Activated naive CD8-positive, alpha-beta T cell treated with anti-CD3 and anti-CD28 coated beads, Interleukin-2, amount 50 U/mL, for 24 hours (primary cell): ENCODE measurements around the gene SYNDIG1.

ENCODE experiments used
- ATAC-seq: fragments of 150-1000 bp; cut with Tn5 transposase; one replicate; pipeline ENCODE4 v1.10.0; 2021
- DNase-seq: peaks from one replicate; pipeline ENCODE4 v3.0.0; 2021
- H3K27ac Mint-ChIP-seq: one replicate; pipeline ENCODE4 v1.8.0; 2021; ENCODE audit warnings: mild to moderate bottlenecking, mixed read lengths
- H3K27me3 Mint-ChIP-seq: one replicate; pipeline ENCODE4 v1.8.0; 2021; ENCODE audit warnings: mixed read lengths
- H3K36me3 Mint-ChIP-seq: one replicate; pipeline ENCODE4 v1.8.0; 2021; ENCODE audit warnings: low read depth, mixed read lengths
- H3K4me1 Mint-ChIP-seq: one replicate; pipeline ENCODE4 v1.8.0; 2021; ENCODE audit warnings: mixed read lengths
- H3K4me3 Mint-ChIP-seq: one replicate; pipeline ENCODE4 v1.8.0; 2021; ENCODE audit warnings: mild to moderate bottlenecking, moderate library complexity, mixed read lengths
- H3K9me3 Mint-ChIP-seq: one replicate; pipeline ENCODE4 v1.8.0; 2021; ENCODE audit warnings: mixed read lengths

SYNDIG1 gene

DNA sequence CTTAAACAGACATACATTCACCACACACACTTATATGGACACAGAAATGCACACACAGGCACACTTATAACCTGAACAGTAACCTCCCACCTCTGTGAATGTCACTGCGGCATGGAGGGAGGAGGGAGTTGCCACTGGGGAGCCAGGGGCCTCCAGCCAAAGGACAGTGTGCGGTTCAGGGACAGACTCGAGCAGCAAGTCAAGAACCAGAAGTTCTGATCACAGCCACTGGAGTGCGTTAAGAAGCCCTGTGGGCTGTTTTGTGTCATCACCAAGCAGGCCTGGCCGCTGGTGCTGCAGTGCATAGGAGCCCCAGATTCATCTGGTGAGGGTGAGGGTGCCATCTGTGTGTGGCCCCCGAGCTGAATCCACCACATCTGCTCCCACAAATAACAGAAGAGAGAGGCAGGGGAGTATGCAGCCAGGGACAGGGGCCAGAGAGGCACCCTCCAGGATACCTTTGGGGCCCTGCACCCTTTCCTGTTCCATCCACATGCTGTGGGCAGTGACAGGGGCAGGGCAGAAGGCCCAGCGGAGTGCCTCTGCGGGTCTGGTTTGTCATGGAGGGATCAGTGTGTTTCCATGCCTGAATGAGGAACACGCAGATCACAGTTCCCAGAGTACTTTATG is 20.3 kb downstream of the SYNDIG1 start:
- ATAC-seq (no peak), DNase-seq (no peak)
- Mint-ChIP-seq H3K27ac (no peak overlapping the region), H3K4me1 (no peaks in the 10 kb centered on the region), H3K4me3 (no peak overlapping the region), H3K9me3 (no peaks in the 10 kb centered on the region), H3K36me3 (no peaks in the 10 kb centered on the region), H3K27me3 (no peaks in the 10 kb centered on the region)

DNA sequence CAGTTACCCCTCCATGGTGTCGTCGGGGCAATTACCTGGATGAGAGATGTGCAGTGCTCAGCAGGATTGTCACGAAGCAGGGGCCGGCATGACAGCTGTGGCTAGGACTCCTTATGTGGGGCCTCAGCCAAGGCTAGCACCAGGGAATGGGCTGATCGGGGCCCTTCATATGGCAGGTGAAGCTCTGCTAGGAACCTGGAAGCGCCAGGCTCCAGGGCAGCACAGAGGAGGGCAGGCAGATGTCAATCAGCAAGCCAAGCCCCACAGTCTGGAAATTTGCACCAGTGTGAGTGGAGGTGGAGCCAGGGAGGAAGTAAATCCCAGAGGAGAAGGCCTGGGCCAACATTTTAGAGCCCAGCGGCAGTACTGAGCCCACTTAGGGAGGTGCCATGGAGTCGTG is 21.2 kb downstream of the SYNDIG1 start:
- H3K4me1 Mint-ChIP-seq: no peaks in the 10 kb centered on the region
- H3K4me3 Mint-ChIP-seq: no peak overlapping the region
- no peak overlapping the region for H3K27ac Mint-ChIP-seq
- DNase-seq (no peak), ATAC-seq (no peak)
- no peaks in the 10 kb centered on the region for H3K27me3 Mint-ChIP-seq
- no peaks in the 10 kb centered on the region for H3K9me3 Mint-ChIP-seq
- no peaks in the 10 kb centered on the region for H3K36me3 Mint-ChIP-seq

DNA sequence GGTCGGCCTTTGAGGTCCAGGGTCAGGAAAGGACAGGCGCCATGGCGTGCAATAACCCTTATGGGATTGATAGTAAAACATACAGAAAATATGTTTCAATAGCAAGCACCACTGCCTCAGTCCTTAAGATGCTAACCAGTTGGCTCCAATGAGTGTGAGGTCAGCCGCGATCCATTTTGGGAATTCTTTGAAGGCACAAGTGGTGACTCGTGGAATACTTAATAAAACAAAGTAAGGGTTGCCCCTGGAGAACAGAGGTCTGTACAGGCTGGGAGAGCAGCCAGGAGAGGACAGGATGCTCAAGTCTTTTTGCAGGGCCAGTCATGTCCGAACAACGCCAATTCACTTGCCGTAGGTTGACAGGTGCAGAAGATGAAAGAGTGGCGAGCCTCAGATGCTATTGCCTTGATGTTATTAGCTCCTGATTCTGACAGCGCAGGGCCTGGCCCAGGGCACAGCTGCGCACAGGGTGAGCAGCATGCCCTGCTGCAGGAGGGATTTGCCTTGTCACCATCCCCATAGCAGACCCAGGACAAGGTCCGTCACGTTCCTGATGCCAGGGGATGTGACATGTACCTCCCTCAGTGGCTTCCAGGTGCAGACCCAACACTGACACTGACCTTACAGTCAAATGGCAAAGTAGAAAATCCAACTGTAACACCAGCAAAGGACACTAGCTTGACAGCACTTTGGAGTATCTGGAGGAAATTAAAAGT is 21.8 kb downstream of the SYNDIG1 start:
- Mint-ChIP-seq H3K27me3 (no peaks in the 10 kb centered on the region), H3K36me3 (no peaks in the 10 kb centered on the region), H3K27ac (no peak overlapping the region), H3K9me3 (no peaks in the 10 kb centered on the region), H3K4me1 (no peaks in the 10 kb centered on the region), H3K4me3 (no peak overlapping the region)
- DNase-seq (no peak), ATAC-seq (no peak)

DNA sequence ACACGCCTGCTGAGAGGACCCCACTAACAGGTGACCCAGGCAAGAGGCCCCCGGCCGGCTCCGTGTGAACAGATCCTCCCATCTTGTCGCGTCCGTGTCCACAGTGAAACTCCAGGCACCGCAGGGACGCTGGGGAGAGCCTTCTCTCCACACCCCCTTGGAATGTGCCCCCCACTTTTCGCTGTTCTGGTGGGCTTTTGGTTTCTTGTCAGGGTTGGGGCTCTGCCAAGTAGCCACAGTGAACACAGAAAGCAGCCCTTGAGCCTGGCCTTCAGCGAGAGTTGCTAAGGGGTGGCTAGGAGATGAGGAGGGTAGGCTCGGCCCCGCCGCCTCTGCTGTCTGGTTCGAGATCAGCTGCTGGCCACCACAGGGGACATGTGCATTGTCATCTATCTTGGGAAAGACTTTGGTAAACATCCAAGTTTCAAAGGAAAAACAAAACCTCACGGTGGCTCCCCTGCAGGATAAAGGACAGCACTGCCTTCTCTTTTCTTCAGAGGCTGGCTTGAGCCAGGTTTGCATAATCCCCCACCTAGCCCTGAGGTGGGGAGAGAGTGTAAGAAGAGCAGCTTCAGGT is 22.7 kb downstream of the SYNDIG1 start:
- DNase-seq (no peak), ATAC-seq (no peak)
- no peaks in the 10 kb centered on the region for H3K9me3 Mint-ChIP-seq
- no peak overlapping the region for H3K27ac Mint-ChIP-seq
- no peak overlapping the region for H3K4me3 Mint-ChIP-seq
- H3K4me1 Mint-ChIP-seq: no peaks in the 10 kb centered on the region
- no peaks in the 10 kb centered on the region for H3K36me3 Mint-ChIP-seq
- no peaks in the 10 kb centered on the region for H3K27me3 Mint-ChIP-seq

DNA sequence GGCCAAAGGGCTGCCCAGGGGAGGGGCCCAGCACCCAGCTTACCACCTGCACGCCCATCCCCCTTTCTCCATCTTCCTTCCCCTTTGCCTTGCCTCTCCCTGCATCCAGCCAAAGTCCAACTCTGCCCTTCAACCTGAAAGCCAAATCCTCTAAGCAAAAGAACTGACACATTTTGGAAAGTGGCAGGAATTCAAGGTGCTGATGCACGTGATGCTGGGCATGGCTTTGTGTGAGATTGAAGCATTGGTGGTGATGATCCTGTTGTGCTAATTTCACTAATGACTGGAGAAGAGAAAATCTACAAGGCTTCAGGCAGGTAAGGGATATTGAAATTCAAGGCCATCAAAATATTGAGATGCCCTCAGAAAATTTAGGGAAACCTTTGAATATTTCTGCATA is 23.3 kb downstream of the SYNDIG1 start:
- H3K4me1 Mint-ChIP-seq: no peaks in the 10 kb centered on the region
- H3K4me3 Mint-ChIP-seq: no peak overlapping the region
- no peak for ATAC-seq

DNA sequence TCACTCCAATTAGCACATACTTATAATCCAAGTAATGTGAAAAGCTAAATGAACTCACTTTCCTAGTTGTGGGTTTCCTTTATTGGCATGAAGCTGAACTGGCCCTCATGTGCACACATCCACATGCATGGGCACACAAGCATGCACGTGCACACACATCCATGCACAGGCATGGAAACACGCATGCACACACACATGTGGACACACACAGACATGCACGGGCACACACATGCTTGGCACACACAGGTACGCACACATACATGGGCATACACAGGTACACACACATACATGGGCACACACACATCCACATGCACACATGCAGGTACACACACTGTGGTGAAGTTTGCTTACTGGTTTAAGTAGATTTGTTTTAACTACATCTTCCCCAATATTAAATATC is 23.8 kb downstream of the SYNDIG1 start:
- ATAC-seq (no peak), DNase-seq (no peak)
- Mint-ChIP-seq H3K4me3 (no peak overlapping the region), H3K27me3 (no peaks in the 10 kb centered on the region), H3K9me3 (no peaks in the 10 kb centered on the region), H3K27ac (no peak overlapping the region), H3K36me3 (no peaks in the 10 kb centered on the region), H3K4me1 (no peaks in the 10 kb centered on the region)

More for the DNA sequence above, 23.3 kb downstream of the SYNDIG1 start:
- Mint-ChIP-seq H3K9me3 (no peaks in the 10 kb centered on the region), H3K27ac (no peak overlapping the region), H3K36me3 (no peaks in the 10 kb centered on the region), H3K27me3 (no peaks in the 10 kb centered on the region)
- DNase-seq: no peak

DNA sequence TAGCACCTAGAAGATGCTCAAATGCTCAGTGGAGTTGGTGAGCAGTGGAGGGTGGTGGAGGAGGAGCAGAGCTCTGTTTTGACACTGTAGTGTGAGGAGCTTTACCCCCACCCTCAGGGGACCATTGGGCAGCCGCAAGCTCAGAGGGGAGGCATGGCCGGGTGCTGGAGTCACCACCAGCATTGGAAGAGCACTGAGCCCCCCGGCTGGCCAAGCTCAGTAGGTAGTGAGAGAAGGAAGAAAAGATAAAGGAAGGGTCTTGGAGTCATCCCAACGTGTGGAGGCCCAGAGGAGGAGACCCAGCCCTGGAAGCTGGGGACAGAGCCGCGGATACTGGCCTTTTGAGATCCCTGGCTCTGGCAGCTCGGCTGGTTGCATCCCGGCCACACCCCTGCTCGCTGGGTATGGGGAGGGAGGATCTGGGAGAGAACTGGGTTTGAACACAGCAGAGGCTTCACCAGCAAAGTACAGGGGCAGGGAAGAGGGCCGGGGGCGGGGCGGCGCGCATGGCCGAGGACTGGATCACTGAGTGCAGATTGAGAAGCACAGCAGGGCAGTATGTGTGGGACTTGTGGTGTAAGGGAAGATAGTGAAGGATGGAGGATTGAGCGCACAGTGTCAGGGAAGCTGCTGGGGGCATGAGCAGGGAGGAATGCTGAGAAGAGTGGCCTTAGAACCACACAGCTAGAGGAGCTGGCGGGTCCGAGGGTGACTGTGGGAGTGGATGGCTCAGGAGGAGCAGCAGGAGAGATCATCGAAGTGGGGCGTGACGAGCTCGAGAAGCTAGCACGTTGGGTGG is 24.4 kb downstream of the SYNDIG1 start:
- no peaks in the 10 kb centered on the region for H3K9me3 Mint-ChIP-seq
- H3K4me1 Mint-ChIP-seq: no peaks in the 10 kb centered on the region
- no peaks in the 10 kb centered on the region for H3K36me3 Mint-ChIP-seq
- ATAC-seq (no peak), DNase-seq (no peak)
- H3K4me3 Mint-ChIP-seq: no peak overlapping the region
- H3K27me3 Mint-ChIP-seq: no peaks in the 10 kb centered on the region
- no peak overlapping the region for H3K27ac Mint-ChIP-seq

DNA sequence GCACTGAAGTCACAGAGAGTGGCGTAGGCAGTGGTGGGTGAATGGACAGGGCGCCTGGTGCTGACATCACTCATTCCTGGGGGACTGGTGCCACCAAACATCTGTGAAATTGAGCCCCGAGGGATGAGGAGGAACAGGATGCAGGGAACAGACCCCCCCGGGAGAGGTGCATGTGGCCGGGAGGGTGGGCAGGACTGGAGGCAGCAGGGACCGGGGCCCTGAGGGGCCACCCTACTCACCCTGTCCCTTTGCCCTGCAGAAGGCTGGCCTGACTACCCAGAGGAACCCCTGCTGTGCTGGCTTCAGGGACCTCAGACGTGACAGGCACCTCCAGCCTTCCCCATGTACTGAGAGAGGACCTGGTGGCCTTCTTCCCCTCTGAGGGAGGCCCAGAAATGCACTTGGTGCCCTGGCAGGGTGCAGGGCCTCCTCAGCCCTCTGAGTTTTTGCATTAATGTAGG is 25.1 kb downstream of the SYNDIG1 start:
- Mint-ChIP-seq H3K27me3 (no peaks in the 10 kb centered on the region), H3K4me1 (no peaks in the 10 kb centered on the region), H3K9me3 (no peaks in the 10 kb centered on the region), H3K4me3 (no peak overlapping the region), H3K36me3 (no peaks in the 10 kb centered on the region), H3K27ac (no peak overlapping the region)
- DNase-seq (no peak), ATAC-seq (no peak)

DNA sequence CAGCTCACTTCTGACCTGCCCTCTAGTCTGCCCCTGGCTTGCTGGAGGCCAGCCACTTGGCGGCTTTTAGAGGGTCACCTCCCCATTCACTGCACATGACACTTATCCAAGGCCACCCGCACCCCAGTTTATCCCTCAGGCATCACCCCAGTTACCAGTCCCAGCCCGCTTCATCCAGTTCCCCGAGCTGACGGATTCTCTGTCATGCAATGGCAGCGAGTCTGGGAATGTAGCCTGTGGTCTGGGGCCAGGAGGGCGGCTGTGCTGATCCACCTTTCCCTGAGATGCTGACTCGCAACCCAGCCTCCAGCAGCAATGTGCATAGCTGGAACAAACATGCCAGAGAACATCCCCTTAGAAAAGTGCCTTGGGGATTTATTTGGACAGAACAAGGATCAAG is 25.8 kb downstream of the SYNDIG1 start:
- no peak for DNase-seq
- Mint-ChIP-seq H3K9me3 (no peaks in the 10 kb centered on the region), H3K4me1 (no peaks in the 10 kb centered on the region), H3K36me3 (no peaks in the 10 kb centered on the region), H3K4me3 (no peak overlapping the region), H3K27me3 (no peaks in the 10 kb centered on the region), H3K27ac (no peak overlapping the region)
- ATAC-seq: no peak

DNA sequence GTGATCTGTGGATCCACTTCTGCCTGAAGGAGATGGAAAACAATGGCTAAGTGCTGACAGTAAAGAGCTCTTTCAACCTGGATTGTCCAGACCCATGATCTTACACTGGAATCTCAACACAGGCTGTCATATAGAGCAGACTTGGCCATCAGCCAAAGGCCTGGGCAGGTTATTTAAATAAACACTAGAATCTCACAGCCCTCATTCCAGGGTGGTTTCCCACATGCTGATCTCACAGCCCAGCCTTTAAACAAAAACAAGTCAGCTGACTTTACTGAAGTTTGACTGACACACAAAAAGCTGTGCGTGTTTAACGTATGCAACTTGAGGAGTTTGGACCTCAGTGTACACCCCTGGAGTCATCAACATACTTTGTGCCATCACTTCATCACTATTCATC is 28.4 kb downstream of the SYNDIG1 start:
- no peak for DNase-seq
- H3K4me3 Mint-ChIP-seq: no peak overlapping the region

DNA sequence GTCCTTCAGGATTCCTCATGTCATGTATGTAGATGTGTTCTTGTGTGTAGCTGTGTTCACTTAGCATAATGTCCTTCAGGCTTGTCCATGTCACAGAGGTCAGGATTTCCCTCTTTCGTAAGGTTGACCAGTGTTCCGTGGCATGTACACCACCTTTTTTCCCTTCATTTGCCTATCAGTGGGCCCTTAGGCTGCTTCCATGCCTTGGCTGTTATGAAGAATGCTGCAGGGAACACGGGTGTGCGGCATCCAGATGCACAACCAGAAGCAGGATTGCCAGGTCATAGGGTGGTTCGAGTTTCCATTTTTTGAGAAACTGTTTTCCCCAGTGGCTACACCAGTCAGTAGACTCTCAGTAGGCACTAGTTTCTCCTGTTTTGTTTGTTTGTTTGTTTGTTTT is 29.2 kb downstream of the SYNDIG1 start:
- ATAC-seq (no peak), DNase-seq (no peak)
- no peaks in the 10 kb centered on the region for H3K36me3 Mint-ChIP-seq
- no peak overlapping the region for H3K4me3 Mint-ChIP-seq
- no peak overlapping the region for H3K27ac Mint-ChIP-seq
- no peaks in the 10 kb centered on the region for H3K9me3 Mint-ChIP-seq
- no peaks in the 10 kb centered on the region for H3K27me3 Mint-ChIP-seq
- H3K4me1 Mint-ChIP-seq: no peaks in the 10 kb centered on the region

More for the DNA sequence above, 28.4 kb downstream of the SYNDIG1 start:
- Mint-ChIP-seq H3K36me3 (no peaks in the 10 kb centered on the region), H3K9me3 (no peaks in the 10 kb centered on the region), H3K4me1 (no peaks in the 10 kb centered on the region), H3K27ac (no peak overlapping the region), H3K27me3 (no peaks in the 10 kb centered on the region)
- ATAC-seq: no peak

DNA sequence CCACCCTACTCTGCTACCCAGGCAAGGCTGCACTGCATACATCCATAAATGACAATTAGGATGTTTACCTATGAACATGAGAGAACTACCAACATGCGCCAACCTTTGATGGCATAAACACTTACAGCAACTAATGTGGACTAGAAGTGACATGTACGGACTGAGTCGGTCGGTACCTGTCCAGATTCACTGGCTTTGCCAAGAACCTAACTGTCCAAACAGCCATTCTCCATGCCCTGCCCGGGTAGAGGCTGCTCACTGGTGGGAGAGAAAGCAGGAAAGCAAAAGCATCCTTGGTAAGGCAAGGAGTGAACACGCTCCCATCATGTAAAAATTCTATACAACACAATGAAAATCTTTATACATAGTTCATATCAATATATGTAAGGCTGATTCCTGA is 30.0 kb downstream of the SYNDIG1 start:
- H3K4me1 Mint-ChIP-seq: no peaks in the 10 kb centered on the region
- no peaks in the 10 kb centered on the region for H3K9me3 Mint-ChIP-seq
- no peak overlapping the region for H3K4me3 Mint-ChIP-seq

DNA sequence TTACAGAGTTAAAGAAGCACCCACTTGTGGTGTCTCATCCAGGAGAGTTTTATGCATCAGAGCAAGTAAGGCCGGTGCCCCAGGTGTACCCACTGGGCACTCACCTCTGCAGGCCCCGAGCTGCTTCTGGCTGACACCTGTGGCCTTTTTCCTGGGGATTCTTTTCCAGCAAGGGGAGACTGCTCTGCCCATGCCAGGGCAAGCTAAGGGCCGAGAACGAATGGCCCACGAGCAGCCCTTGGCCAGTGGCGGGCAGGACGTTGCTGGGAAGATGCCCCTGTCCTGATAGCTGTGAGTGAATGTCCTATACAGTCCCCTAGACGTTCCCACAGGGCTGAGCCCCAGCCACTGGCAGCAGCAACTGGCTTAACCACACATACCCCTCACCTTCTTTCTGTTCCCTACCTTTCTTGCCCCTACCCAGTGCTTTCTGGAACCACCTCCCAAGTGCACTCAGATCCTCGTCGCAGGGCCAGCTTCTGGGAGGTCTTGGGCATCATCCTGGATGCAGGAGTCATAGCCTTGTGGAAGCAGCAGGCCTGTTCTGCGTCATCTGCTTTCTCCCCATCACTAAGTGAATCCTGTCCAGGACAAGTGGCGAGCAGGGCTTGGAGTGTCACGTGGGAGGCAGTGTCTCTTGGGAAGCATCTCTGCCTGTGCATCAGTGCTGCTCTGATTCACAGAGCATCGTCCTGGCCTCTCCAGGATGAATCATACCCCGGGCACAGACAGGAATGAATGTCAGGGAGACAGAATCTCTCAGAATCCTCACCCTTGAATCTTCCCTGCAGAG is 32.5 kb downstream of the SYNDIG1 start:
- no peak for DNase-seq
- Mint-ChIP-seq H3K4me3 (no peak overlapping the region), H3K36me3 (no peaks in the 10 kb centered on the region), H3K4me1 (no peaks in the 10 kb centered on the region), H3K27me3 (peaks cover 3% of the 10 kb centered on the region), H3K9me3 (no peaks in the 10 kb centered on the region), H3K27ac (no peak overlapping the region)
- no peak for ATAC-seq

More for the DNA sequence above, 30.0 kb downstream of the SYNDIG1 start:
- ATAC-seq (no peak), DNase-seq (no peak)
- H3K36me3 Mint-ChIP-seq: no peaks in the 10 kb centered on the region
- H3K27ac Mint-ChIP-seq: no peak overlapping the region
- H3K27me3 Mint-ChIP-seq: no peaks in the 10 kb centered on the region

DNA sequence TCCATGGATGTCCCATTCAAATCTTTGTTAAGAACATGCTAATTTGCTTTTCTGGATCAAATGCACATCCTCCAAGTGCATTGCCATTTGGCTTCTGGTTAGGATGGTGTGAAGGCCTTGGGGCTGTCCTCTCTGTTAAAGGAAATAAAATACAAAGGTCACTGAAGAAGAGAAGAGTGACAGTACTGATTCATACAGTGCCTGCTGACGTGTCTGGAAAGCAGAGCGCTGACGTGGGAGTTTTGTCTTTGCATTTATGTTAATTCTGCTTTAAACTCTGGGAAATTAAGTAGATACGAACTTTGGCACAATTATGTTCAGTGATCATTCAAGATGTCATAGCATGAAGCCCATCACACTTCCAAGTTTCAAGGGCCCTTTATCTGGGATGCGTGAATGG is 33.2 kb downstream of the SYNDIG1 start:
- Mint-ChIP-seq H3K4me3 (no peak overlapping the region), H3K36me3 (no peaks in the 10 kb centered on the region), H3K27me3 (peaks cover 3% of the 10 kb centered on the region), H3K27ac (no peak overlapping the region), H3K4me1 (no peaks in the 10 kb centered on the region), H3K9me3 (no peaks in the 10 kb centered on the region)
- no peak for ATAC-seq
- DNase-seq: no peak
